Measurements from ENCODE around the gene LGALS3BP. TPM values are rescaled to one million over a fixed set of nuclear protein-coding genes. Genes with fewer than 3 reads are reported as not detected.
A peak's percentile ranks its signal among the peaks of the same experiment; 100 is the strongest.

Gene LGALS3BP
- total and polyA plus RNA-seq, 2 of the 13 experiments (the other 11 are each of a cell fraction or from before 2014, with no cell fraction given) = 137 to 332 TPM

DNA sequence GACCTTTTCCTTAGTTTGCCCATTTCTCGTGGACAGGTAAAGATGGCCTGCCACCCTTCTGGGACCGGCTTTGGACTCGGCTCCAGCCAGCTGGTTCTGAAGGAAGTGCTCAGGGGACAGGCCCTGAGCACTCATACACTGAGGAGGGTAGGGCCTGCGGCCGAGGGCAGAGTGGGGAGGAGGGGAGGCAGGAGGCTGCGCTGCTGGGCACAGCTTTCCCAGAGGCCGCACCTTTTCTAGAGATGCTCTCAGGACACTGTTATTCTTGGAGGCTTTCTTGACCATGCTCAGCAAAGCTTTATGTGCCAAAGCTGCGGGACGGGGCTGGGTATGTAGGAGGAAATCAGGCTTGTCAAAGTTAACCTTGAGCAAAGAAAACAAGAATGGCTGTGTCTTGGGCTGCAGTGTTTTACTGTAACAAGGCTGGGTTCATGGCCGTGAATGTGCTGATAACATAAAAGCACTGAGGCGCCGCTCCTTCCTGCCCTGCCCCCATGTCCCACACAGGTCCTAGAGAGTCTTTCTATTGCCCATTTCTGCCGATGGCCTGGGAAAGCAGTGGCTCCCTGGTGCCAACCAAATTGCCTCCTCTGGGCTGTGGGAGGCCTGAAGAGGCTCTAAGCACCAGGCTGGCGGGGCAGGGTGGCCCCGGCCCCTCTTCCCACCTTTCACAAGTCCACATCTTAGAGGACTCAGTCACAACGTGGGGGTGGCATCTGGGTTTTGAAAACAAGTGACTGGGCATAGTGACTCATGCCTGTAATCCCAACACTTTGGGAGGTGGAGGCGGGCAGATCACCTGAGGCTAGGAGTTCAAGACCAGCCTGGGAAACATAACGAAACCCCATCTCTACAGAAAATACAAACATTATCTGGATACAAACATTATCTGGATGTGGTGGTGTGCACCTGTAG lies 32.2 kb downstream of the LGALS3BP start (continued):
- TF ChIP-seq, protein P1, sequence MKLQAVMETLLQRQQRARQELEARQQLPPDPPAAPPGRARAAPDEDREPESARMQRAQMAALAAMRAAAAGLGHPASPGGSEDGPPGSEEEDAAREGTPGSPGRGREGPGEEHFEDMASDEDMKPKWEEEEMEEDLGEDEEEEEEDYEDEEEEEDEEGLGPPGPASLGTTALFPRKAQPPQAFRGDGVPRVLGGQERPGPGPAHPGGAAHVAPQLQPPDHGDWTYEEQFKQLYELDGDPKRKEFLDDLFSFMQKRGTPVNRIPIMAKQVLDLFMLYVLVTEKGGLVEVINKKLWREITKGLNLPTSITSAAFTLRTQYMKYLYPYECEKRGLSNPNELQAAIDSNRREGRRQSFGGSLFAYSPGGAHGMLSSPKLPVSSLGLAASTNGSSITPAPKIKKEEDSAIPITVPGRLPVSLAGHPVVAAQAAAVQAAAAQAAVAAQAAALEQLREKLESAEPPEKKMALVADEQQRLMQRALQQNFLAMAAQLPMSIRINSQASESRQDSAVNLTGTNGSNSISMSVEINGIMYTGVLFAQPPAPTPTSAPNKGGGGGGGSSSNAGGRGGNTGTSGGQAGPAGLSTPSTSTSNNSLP (IDR thresholded peaks at IDR 0.05; ENCODE audit: low read depth, low read length) = no peak
- TF ChIP-seq, protein P2, sequence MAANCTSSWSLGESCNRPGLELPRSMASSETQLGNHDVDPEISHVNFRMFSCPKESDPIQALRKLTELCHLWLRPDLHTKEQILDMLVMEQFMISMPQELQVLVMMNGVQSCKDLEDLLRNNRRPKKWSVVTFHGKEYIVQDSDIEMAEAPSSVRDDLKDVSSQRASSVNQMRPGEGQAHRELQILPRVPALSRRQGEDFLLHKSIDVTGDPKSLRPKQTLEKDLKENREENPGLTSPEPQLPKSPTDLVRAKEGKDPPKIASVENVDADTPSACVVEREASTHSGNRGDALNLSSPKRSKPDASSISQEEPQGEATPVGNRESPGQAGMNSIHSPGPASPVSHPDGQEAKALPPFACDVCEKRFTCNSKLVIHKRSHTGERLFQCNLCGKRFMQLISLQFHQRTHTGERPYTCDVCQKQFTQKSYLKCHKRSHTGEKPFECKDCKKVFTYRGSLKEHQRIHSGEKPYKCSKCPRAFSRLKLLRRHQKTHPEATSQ (CRISPR knock-in tag; IDR thresholded peaks at IDR 0.05; ENCODE audit: borderline replicate concordance) = no peak
- no peak for TF ChIP-seq ZFYVE20 (CRISPR knock-in tag; IDR thresholded peaks at IDR 0.05; ENCODE audit: borderline replicate concordance, low read depth)
- no peak for TF ChIP-seq ZNF251 (CRISPR knock-in tag; IDR thresholded peaks at IDR 0.05)
- TF ChIP-seq, protein P3, sequence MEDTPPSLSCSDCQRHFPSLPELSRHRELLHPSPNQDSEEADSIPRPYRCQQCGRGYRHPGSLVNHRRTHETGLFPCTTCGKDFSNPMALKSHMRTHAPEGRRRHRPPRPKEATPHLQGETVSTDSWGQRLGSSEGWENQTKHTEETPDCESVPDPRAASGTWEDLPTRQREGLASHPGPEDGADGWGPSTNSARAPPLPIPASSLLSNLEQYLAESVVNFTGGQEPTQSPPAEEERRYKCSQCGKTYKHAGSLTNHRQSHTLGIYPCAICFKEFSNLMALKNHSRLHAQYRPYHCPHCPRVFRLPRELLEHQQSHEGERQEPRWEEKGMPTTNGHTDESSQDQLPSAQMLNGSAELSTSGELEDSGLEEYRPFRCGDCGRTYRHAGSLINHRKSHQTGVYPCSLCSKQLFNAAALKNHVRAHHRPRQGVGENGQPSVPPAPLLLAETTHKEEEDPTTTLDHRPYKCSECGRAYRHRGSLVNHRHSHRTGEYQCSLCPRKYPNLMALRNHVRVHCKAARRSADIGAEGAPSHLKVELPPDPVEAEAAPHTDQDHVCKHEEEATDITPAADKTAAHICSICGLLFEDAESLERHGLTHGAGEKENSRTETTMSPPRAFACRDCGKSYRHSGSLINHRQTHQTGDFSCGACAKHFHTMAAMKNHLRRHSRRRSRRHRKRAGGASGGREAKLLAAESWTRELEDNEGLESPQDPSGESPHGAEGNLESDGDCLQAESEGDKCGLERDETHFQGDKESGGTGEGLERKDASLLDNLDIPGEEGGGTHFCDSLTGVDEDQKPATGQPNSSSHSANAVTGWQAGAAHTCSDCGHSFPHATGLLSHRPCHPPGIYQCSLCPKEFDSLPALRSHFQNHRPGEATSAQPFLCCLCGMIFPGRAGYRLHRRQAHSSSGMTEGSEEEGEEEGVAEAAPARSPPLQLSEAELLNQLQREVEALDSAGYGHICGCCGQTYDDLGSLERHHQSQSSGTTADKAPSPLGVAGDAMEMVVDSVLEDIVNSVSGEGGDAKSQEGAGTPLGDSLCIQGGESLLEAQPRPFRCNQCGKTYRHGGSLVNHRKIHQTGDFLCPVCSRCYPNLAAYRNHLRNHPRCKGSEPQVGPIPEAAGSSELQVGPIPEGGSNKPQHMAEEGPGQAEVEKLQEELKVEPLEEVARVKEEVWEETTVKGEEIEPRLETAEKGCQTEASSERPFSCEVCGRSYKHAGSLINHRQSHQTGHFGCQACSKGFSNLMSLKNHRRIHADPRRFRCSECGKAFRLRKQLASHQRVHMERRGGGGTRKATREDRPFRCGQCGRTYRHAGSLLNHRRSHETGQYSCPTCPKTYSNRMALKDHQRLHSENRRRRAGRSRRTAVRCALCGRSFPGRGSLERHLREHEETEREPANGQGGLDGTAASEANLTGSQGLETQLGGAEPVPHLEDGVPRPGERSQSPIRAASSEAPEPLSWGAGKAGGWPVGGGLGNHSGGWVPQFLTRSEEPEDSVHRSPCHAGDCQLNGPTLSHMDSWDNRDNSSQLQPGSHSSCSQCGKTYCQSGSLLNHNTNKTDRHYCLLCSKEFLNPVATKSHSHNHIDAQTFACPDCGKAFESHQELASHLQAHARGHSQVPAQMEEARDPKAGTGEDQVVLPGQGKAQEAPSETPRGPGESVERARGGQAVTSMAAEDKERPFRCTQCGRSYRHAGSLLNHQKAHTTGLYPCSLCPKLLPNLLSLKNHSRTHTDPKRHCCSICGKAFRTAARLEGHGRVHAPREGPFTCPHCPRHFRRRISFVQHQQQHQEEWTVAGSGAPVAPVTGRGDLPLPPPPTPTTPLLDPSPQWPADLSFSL (CRISPR knock-in tag; IDR thresholded peaks at IDR 0.05) = no peak
- TF ChIP-seq KLF6 (CRISPR knock-in tag; IDR thresholded peaks at IDR 0.05) = no peak
- no peak for TF ChIP-seq TCF12 (IDR thresholded peaks at IDR 0.05)
- no peak for TF ChIP-seq TCF12 (CRISPR knock-in tag; IDR thresholded peaks at IDR 0.05)
- TF ChIP-seq HMG20B (CRISPR knock-in tag; conservative IDR thresholded peaks at IDR 0.05) = 0 out of 2 replicates have a peak, but pooled peaks have one; percentile 28
- no peak for TF ChIP-seq CCDC6 (CRISPR knock-in tag; IDR thresholded peaks at IDR 0.05)
- no peak for TF ChIP-seq PHF5A (CRISPR knock-in tag; IDR thresholded peaks at IDR 0.05; ENCODE audit: low read depth, unreplicated experiment)
- no peak for TF ChIP-seq ZNF20 (CRISPR knock-in tag; IDR thresholded peaks at IDR 0.05)

All from HepG2 (cell line).